ENCODE measurements around the gene STAT2. TPM values are rescaled to one million over a fixed set of nuclear protein-coding genes. Genes with fewer than 3 reads are reported as not detected.

STAT2 gene
- total RNA-seq, 1 experiment from 2014 or later: 50.4 TPM

GRCh38 chr12:56389412-56389811 is 29.5 kb upstream of the STAT2 start:
- H3K4me1 ChIP-seq (ENCODE audit: control insufficient read depth, insufficient read depth, low read length): no peaks in the 10 kb centered on the region
- TF ChIP-seq TCF7L2 (IDR thresholded peaks at IDR 0.05; ENCODE audit: low read depth, low read length): no peak
- TF ChIP-seq, protein P1, sequence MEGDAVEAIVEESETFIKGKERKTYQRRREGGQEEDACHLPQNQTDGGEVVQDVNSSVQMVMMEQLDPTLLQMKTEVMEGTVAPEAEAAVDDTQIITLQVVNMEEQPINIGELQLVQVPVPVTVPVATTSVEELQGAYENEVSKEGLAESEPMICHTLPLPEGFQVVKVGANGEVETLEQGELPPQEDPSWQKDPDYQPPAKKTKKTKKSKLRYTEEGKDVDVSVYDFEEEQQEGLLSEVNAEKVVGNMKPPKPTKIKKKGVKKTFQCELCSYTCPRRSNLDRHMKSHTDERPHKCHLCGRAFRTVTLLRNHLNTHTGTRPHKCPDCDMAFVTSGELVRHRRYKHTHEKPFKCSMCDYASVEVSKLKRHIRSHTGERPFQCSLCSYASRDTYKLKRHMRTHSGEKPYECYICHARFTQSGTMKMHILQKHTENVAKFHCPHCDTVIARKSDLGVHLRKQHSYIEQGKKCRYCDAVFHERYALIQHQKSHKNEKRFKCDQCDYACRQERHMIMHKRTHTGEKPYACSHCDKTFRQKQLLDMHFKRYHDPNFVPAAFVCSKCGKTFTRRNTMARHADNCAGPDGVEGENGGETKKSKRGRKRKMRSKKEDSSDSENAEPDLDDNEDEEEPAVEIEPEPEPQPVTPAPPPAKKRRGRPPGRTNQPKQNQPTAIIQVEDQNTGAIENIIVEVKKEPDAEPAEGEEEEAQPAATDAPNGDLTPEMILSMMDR (IDR thresholded peaks at IDR 0.05): no peak
- TF ChIP-seq POLR2AphosphoS5 (IDR thresholded peaks at IDR 0.05; ENCODE audit: low read depth, low read length): no peak
- TF ChIP-seq SIN3A (IDR thresholded peaks at IDR 0.05; ENCODE audit: borderline replicate concordance, insufficient read depth, low read depth, low read length): no peak
- TF ChIP-seq, protein P2, sequence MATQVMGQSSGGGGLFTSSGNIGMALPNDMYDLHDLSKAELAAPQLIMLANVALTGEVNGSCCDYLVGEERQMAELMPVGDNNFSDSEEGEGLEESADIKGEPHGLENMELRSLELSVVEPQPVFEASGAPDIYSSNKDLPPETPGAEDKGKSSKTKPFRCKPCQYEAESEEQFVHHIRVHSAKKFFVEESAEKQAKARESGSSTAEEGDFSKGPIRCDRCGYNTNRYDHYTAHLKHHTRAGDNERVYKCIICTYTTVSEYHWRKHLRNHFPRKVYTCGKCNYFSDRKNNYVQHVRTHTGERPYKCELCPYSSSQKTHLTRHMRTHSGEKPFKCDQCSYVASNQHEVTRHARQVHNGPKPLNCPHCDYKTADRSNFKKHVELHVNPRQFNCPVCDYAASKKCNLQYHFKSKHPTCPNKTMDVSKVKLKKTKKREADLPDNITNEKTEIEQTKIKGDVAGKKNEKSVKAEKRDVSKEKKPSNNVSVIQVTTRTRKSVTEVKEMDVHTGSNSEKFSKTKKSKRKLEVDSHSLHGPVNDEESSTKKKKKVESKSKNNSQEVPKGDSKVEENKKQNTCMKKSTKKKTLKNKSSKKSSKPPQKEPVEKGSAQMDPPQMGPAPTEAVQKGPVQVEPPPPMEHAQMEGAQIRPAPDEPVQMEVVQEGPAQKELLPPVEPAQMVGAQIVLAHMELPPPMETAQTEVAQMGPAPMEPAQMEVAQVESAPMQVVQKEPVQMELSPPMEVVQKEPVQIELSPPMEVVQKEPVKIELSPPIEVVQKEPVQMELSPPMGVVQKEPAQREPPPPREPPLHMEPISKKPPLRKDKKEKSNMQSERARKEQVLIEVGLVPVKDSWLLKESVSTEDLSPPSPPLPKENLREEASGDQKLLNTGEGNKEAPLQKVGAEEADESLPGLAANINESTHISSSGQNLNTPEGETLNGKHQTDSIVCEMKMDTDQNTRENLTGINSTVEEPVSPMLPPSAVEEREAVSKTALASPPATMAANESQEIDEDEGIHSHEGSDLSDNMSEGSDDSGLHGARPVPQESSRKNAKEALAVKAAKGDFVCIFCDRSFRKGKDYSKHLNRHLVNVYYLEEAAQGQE (IDR thresholded peaks at IDR 0.05; ENCODE audit: insufficient read depth in 1 of 2, low read depth in 2 of 2, low read length in 1 of 2): no peak
- no peaks in the 10 kb centered on the region for H3K36me3 ChIP-seq (ENCODE audit: control insufficient read depth, insufficient read depth, low read length)
- H3K27me3 ChIP-seq (ENCODE audit: control insufficient read depth, insufficient read depth, low read length): no peaks in the 10 kb centered on the region
- no TSS peak for BruUV-seq (replicated peaks)
- CTCF ChIA-PET: no interaction called here
- H3K4me3 ChIP-seq (ENCODE audit: low read depth in 2 of 2, low read length in 2 of 2): no peak overlapping the region
- DNase-seq (ENCODE audit: low read depth, low spot score): no peak
- POLR2A ChIA-PET: interaction anchor here (0.5 kb wide), 1 partner anchor 98 kb away, joined by 9 read pairs; the partner anchor contains the start of gene GLS2
- ATAC-seq: no peak
- no peak overlapping the region for H3K27ac ChIP-seq (ENCODE audit: low read length)
- intact Hi-C loops (cut with micrococcal nuclease; ENCODE audit: unreplicated experiment) (no loop called here), in situ Hi-C loops (cut with HindIII; ENCODE audit: low pct_unique_long_range_greater_than_20kb, low sequenced_read_pairs) (no loop called here)
- H3K9me3 ChIP-seq (ENCODE audit: control insufficient read depth, insufficient read depth, low read depth, low read length): peaks cover 2% of the 10 kb centered on the region; the same call in 1 of the 2 replicates

DNA sequence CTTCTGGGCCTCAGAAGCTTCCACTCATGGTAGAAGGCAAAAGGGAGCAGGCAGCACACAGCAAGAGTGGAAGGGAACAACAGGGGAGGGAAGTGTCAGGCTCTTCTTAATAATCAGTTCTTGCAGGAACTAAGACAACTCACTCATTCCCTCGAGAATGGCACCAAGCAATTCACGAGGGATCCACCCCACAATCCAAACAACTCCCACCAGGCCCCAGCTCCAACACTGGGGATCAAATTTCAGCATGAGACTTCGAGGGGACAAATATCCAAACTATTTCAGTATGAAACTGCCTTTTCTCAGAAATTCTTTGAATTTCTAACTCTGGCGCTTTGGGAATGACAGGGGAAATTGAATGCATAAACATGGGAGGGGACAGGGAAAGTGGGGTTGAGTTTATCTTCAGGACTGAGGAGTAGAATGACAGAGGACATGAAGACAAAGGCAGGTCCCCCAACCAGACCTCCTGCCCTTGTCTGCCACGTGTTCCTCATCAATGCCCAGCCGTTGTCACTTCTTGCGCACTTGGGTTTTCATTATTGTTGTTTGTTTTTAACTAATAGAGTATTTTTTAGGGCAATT is 27.3 kb upstream of the STAT2 start:
- DNase-seq (ENCODE audit: low read depth, low spot score) (no peak), ATAC-seq (no peak)
- no peaks in the 10 kb centered on the region for H3K4me1 ChIP-seq (ENCODE audit: control insufficient read depth, insufficient read depth, low read length)
- no TSS peak for BruUV-seq (replicated peaks)
- no peaks in the 10 kb centered on the region for H3K9me3 ChIP-seq (ENCODE audit: control insufficient read depth, insufficient read depth, low read depth, low read length)
- intact Hi-C loops (cut with micrococcal nuclease; ENCODE audit: unreplicated experiment): no loop called here
- H3K4me3 ChIP-seq (ENCODE audit: low read depth in 2 of 2, low read length in 2 of 2): no peak overlapping the region
- no peak for TF ChIP-seq TCF7L2 (IDR thresholded peaks at IDR 0.05; ENCODE audit: low read depth, low read length)
- TF ChIP-seq, protein P1 (IDR thresholded peaks at IDR 0.05): no peak
- TF ChIP-seq, protein P2 (IDR thresholded peaks at IDR 0.05; ENCODE audit: insufficient read depth in 1 of 2, low read depth in 2 of 2, low read length in 1 of 2): no peak
- no peak for TF ChIP-seq POLR2AphosphoS5 (IDR thresholded peaks at IDR 0.05; ENCODE audit: low read depth, low read length)
- no peak for TF ChIP-seq SIN3A (IDR thresholded peaks at IDR 0.05; ENCODE audit: borderline replicate concordance, insufficient read depth, low read depth, low read length)
- in situ Hi-C loops (cut with HindIII; ENCODE audit: low pct_unique_long_range_greater_than_20kb, low sequenced_read_pairs): no loop called here
- H3K27me3 ChIP-seq (ENCODE audit: control insufficient read depth, insufficient read depth, low read length): no peaks in the 10 kb centered on the region
- POLR2A ChIA-PET: no interaction called here
- no peak overlapping the region for H3K27ac ChIP-seq (ENCODE audit: low read length)
- H3K36me3 ChIP-seq (ENCODE audit: control insufficient read depth, insufficient read depth, low read length): no peaks in the 10 kb centered on the region
- CTCF ChIA-PET: no interaction called here
